AG20443 (cell line): ENCODE measurements around the gene ARHGEF9.
"Not testable (repeated sequence)": the region's sequence is repeated elsewhere in the genome, so short reads cannot be mapped to it uniquely, and the experiment has no call there.

Source experiments
- DNase-seq: peaks from one replicate; pipeline ENCODE4 v3.0.0; 2012; ENCODE audit warnings: low spot score, mixed read lengths

The ARHGEF9 gene

DNA sequence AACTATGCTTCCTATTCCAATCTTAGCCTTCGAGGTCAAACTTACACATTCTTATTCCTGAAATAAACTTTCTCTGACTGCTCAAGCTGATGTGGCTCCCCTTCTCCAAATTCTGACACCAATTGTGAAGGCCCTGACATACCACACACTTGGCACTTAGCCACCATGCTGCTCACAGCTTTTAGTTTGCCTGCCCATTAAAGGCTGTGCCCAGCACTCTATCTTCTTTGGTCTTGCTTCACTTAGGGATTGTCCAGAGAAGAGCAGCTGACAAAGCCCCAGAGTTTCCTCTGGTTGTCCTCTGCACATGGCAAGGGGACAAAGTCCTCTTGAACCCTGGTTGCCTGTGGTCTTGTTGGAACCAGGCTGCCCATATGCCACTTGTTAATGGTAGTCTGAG lies 126.1 kb downstream of the ARHGEF9 start:
- DNase-seq, result no peak

DNA sequence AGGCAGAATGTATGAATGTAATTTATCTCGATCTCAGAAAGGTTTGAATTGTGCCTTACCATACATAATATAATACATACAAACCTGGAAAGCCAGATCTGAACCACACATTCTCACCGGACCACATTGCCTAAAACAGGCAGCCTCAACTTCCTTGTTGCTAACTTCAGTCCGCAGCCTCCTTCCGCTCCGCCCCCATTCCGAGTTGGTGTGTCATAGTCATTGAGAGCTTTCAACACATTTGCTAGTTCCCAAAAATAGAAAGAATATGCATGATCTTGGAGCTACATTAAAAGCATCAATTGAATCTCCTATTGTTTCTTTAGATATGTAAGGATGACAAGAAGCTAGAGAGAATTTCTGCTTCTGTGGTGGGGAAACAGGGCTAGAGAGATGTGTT lies 127.2 kb downstream of the ARHGEF9 start:
- DNase-seq, result peak; percentile 61

DNA sequence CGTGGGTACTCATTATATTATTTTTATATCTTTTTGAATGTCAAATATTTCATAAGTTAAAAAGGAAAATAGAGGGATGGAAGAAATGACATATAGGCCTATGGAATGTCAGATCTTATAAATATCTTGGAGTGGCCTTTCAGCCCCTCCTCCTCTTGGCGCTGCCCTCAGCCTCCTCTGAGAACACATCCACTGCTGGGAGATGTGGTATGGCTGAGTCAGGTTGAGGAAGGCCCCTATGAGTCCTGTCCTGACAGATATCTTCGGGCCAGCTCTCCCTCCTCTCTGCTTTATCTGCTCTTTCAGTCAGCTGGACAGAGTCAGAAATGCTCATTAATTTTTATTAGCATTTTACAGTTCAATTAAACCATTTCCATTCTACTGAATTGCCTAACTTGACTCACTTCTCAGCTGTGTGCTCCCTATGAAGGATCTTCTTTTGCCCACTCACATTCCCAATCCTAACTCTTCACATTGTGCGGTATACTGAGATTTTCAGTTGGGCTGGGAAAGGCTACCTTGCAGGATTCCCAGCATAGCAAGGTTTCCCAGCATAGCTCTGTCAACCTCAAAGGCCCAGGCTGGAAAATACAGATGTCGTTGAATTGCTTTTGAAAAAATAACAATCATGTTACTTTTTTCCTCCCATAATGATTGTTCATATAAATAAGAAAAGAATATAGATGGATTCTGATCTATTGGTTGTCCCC lies 128.0 kb downstream of the ARHGEF9 start:
- peak; percentile 51 for DNase-seq

DNA sequence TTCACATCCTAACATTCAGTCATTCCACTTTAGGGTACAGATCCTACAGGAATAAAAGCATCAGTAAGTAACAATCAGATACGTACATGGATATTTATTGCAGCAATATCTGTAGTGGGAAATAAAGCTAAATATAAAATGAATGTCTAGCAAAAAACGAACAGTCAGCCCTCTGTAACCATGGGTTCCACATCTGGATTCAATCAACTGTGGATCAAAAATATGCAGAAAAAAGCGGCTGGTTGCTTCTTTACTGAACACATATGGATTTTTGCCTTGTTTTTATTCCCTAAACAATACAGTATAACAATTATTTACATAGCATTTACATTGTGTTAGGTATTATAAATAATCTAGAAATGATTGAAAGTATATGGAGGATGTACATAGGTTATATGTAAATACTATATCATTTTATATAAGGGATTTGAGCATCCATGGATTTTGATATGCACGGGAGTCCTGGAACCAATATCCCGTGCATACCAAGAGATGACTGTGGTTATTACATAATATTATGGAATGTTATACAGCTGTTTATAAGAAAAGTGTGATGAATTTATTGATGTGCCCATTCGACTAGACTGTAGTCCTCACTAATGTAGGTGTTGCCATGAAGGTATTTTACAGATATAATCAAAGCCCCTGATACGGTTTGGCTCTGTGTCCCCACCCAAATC lies 132.8 kb downstream of the ARHGEF9 start:
- peak; percentile 8 for DNase-seq

DNA sequence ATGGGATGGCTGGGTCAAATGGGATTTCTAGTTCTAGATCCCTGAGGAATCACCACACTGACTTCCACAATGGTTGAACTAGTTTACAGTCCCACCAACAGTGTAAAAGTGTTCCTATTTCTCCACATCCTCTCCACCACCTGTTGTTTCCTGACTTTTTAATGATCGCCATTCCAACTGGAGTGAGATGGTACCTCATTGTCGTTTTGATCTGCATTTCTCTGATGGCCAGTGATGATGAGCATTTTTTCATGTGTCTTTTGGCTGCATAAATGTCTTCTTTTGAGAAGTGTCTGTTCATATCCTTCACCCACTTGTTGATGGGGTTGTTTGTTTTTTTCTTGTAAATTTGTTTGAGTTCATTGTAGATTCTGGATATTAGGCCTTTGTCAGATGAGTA lies 139.3 kb downstream of the ARHGEF9 start:
- not testable (repeated sequence) for DNase-seq

DNA sequence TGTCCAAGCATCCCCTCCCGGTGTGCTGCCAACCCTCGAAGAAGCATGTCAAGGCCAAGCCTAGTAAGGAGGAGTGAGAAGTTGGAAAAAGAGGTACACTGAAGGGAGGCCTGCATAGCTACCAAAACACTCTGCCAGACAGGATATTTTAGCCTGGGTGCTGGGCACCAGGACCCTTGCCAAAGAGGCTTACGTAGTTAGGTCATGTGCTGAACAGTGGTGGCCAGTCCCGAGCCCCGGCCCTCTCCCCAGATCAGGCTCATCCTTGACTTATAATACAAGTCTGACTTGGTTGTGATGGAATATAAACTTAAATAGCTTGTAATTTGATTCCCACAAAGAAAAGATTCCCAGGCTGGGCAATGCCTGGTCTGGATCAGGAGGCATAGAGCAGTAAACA lies 149.3 kb downstream of the ARHGEF9 start:
- DNase-seq, result no peak

DNA sequence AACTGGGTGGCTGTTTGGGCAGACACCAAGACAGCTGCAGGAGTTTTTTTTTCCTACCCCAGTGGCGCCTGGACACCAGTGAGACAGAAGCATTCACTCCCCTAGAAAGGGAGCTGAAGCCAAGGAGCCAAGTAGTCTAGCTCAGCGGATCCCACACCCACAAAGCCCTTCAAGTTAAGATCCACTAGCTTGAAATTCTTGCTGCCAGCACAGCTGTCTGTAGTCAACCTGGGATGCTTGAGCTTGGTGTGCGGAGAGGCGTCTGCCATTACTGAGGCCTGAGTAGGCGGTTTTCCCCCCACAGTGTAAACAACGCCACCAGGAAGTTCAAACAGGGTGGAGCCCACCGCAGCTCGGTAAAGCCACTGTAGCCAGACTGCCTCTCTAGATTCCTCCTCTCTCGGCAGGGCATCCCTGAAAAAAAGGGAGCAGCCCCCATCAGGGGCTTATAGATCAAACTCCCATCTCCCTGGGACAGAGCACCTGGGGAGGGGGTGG lies 171.4 kb downstream of the ARHGEF9 start:
- no peak for DNase-seq

DNA sequence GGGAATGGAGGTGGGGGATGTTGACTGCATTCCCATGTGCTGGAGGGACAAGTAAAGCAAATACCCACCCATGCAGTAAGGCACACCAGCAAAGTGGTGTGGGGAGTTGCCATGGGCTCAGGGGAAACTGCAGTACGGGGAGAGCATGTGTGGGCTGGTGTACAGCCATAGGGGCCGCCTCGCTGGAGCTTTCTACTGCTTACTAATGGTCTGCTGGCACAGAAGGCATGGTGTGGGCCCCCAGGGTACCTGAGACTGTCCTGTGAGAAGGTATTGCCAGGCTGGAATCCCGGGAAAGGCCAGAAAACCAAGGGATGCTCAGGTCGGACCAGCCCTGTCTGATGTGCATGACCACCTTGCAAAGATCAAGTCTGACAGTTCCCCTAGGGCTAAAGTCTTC lies 199.1 kb downstream of the ARHGEF9 start:
- no peak for DNase-seq
